ENCODE results near the gene TC2N.

DNA sequence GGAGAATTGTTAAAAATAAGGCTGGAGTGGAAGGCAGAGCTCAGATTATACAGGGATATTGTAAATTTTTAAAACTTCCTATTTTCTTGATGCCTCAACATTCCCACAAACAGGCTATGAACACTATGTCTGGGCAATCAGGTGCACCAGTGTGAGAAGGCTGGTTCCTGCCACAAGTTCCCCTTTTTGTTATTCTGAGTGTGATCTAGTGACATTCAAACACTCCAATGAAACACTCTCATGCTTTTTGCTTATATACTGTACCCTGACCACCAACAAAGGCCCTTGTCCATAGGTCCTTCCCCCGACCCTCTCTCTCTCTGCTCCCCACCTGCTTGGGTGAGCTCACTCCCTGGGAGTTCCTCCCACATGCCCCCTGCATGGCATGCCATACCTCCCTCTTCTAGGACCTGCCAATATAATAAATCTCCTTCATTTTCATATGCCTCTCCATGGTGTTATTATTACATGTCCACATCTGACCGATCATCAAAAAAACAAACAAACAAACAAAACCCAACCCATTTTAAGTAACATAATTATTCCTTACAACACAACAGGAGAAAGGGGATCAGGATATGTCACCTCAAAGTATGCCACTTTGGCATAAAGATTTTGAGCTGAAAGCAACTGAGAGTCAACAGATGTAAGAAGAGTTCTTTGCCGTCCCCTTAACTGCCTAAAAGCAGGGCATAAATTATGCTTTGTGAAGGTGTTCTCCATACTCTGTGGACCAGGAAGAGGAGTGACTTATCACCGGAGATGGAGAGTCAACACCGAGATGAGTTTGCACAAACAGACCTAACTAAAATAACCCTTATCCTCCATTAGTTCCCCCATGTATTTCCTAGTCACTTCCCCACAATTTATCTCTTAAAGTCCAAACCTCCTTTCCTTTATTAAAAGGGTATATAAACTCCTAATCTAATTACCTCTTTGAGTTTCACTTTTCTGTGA, 92.9 kb downstream of the TC2N start:
- TF ChIP-seq EZH2 (IDR thresholded peaks at IDR 0.05; ENCODE audit: low read depth, unreplicated experiment) (no peak), POLR2AphosphoS5 (IDR thresholded peaks at IDR 0.05; ENCODE audit: low read depth) (no peak), CTCF (conservative IDR thresholded peaks at IDR 0.05; ENCODE audit: low read depth in 2 of 2) (no peak), CREB1 (CRISPR knock-in tag; IDR thresholded peaks at IDR 0.05; ENCODE audit: low read depth) (no peak), ETS1 (IDR thresholded peaks at IDR 0.05) (no peak), REST (IDR thresholded peaks at IDR 0.05; ENCODE audit: unreplicated experiment) (no peak), STAT1 (IDR thresholded peaks at IDR 0.05; ENCODE audit: unreplicated experiment) (no peak), ZNF331 (CRISPR knock-in tag; IDR thresholded peaks at IDR 0.05; ENCODE audit: low read depth) (no peak)

Data from GM23338 (cell line).